Activated CD4-positive, alpha-beta T cell treated with anti-CD3 and anti-CD28 coated beads, Interleukin-2, amount 50 U/mL, for 16 hours (primary cell): Measurements from ENCODE around the gene OVOL1.
A peak's percentile ranks its signal among the peaks of the same experiment; 100 is the strongest.
"Not testable (repeated sequence)": the region's sequence is repeated elsewhere in the genome, so short reads cannot be mapped to it uniquely, and the experiment has no call there.

ENCODE experiments used
- DNase-seq: peaks from one replicate; pipeline ENCODE4 v3.0.0-alpha.2; 2020

The OVOL1 gene

GRCh38 chr11:65786786-65787636 is at the start of gene OVOL1:
Gene OVOL1, plus strand, starts transcription at chr11:65787063. Its CDS starts 311 bp downstream, at chr11:65787374.
- DNase-seq: no peak

- DNase-seq: no peak
These were observed 47.8 kb upstream of the OVOL1 start for GRCh38 chr11:65739022-65739421.

DNA sequence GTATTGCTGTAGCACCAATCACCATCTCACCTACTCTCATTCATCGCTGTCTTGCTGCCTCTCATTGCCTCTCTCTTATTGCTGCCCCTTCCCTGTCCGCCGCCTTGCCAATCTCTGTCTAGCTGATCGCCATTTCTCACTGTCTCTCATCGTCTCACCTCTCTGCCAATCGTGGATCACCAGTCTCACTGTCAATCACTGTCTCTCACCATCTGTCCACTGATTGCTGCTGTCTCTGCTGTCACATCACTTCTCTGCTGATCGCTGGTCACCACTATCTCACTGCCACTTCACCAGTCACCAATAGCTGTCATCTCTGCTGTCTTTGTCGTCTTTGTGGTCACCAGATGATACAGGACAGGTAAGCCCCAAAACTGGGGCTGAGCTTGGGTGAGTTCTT is 45.7 kb upstream of the OVOL1 start:
- DNase-seq: no peak

DNA sequence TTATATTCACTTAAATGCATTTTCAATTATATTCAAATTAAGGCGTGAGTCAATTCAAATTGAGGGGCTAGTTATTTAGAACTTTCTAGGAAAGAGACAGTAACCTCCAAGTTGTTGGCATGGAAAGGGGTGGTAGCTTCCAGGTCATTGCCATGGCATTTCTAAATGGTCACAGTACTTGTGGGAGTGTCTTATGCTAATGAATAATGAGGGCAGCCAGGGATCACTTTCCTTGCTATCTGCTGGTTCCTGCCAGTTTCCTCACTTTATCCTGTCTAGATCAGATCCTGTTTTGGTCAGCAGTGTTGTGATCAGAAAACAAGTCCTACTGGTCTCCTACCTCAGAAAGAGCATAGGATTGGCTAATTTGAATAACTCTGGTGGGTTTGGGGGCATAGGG is 44.5 kb upstream of the OVOL1 start:
- DNase-seq: no peak

- DNase-seq: no peak
These were observed 43.2 kb upstream of the OVOL1 start for GRCh38 chr11:65743681-65744025.

GRCh38 chr11:65744026-65744698 is 42.7 kb upstream of the OVOL1 start:
- no peak for DNase-seq

- no peak for DNase-seq
These were observed 42.2 kb upstream of the OVOL1 start for GRCh38 chr11:65744699-65745042.

DNA sequence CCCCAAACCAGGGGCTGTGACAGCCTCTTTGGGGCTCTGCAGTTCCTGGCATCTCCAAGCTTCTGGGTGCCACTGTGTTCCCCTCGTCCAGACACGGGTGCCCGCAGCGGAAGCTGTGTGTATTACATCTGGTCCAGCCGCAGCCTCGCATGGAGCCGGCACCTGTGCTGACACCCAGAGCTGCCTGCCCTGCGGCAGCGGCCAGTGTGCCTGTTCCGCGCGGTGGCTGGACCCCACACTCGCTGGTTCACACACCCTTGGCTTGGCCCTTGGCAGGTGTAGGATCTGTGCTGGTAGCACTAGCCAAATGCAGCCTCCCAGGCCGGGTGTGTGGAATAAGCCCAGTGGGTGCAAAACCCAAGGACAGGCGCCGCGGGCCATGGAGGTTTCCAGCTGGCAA is 41.8 kb upstream of the OVOL1 start:
- no peak for DNase-seq

- not testable (repeated sequence) for DNase-seq
These were observed 24.7 kb upstream of the OVOL1 start for GRCh38 chr11:65762169-65762568.

GRCh38 chr11:65762816-65763215 is 24.0 kb upstream of the OVOL1 start:
- not testable (repeated sequence) for DNase-seq

GRCh38 chr11:65764434-65764833 is 22.4 kb upstream of the OVOL1 start:
- DNase-seq: no peak

GRCh38 chr11:65766535-65766934 is 20.3 kb upstream of the OVOL1 start:
- peak; percentile 33 for DNase-seq

DNA sequence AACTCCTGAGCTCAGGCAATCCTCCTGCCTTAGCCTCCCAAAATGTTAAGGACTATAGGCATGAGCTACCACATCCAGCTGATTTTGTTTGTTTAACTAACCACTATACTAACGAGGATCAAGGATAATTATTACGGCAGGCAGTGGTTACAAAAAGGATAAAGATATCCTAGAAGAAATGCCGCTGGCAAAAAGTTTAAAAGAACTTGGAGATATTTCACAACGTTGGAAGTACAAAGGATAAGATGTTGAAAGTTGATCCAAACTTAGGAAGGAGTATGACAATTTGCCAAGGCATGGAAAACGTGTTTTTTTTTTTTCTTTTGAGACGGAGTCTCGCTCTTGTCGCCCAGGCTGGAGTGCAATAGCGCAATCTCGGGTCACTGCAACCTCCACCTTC is 19.5 kb upstream of the OVOL1 start:
- DNase-seq: no peak

DNA sequence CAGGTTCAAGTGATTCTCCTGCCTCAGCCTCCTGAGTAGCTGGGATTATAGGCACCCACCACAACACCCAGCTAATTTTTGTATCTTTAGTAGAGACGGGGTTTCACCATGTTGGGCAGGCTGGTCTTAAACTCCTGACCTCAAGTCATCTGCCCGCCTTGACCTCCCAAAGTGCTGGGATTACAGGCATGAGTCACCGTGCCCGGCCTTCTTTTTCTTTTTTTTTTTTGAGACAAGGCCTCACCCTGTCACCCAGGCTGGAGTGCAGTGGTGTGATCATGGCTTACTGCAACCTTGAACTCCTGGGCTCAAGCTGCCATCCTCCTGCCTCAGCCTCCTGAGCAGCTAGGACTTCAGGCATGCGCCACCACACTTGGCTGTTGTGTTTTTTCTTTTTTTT is 19.1 kb upstream of the OVOL1 start:
- not testable (repeated sequence) for DNase-seq

DNA sequence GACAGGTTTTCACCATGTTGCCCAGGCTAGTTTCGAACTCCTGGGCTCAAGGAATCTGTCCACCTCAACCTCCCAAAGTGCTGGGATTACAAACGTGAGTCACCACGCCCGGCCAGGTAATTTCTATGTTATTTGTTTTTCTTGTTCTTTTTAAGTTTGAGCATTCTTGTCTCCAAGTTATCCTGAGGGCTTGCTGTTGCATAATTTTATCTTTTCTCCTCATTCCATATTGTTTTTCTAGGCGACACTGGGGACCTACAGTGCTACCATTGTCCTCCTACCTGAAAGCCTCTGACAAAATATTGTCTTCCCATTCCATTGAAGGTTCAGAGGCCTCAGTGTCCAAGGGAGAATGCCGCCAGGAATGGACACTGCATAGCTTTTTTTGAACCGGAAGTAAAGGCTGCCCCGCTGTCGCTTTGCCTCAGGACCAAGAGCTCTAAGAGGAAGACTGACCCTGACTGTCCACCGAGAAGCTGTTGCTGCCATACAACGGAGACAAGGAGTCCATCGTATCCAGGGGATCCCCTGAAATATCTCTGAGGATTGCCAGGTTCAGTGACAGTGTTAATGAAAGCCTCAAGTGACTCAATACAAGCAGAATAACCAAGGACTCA is 15.8 kb upstream of the OVOL1 start:
- DNase-seq: no peak

GRCh38 chr11:65771589-65772112 is 15.2 kb upstream of the OVOL1 start:
- DNase-seq: no peak

GRCh38 chr11:65773784-65774411 is 13.0 kb upstream of the OVOL1 start:
- no peak for DNase-seq

- DNase-seq: no peak
These were observed 12.1 kb upstream of the OVOL1 start for GRCh38 chr11:65774525-65775306.

DNA sequence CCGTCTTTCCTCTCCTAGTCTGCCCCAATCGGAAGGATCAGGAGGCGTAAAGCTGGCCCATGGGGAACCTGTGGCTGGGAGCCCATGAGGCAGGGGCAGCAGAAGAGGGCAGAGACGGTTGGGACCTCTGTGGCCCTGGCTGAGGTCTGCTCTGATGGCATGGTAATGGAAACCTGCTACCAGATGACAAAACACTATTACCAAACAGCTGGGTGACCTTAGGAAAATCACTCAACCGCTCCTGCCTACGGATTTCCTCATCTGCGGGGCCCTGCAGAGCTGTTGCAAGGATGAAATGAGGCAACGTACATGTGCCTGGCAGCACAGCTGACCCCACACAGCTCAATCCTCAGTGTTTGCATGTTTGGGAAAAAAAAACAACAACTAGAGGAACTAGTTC is 10.7 kb upstream of the OVOL1 start:
- DNase-seq: no peak

DNA sequence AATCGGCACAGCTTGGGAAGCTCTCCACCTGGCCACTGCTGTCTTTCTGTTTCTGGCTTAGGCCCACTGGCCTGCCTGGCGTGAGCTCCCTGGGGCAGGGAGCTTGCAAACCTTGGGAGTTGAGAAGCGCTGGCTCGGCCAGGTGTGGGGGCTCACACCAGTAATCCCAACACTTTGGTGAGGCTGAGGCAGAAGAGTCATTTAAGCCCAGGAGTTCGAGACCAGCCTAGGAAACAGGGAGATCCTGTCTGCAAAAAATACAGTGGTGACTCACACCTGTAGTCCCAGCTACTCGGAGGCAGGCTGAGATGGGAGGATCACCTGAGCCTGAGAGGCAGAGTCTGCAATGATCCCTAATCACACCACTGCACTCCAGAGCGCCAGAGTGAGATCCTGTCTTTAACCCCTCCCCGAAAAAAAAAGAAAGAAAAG is 10.1 kb upstream of the OVOL1 start:
- no peak for DNase-seq

DNA sequence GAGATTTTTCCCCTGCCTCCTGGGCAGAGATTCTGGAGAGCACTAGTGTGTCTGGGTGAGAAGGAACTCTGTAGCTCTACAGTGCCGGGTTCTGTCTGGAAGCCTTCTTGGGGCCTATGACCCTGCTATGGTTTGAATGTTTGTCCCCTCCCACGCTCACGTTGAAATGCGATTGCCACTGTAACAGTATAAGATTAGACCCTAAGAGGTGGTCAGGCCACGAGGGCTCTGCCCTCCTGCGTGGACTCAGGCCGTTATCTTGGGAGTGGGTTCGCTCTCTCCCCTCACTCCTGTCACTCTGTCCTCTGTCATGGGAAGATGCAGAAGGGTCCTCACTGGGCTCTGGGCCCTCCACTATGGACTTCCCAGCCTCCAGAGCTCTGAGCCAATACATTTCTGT is 9.6 kb upstream of the OVOL1 start:
- no peak for DNase-seq

DNA sequence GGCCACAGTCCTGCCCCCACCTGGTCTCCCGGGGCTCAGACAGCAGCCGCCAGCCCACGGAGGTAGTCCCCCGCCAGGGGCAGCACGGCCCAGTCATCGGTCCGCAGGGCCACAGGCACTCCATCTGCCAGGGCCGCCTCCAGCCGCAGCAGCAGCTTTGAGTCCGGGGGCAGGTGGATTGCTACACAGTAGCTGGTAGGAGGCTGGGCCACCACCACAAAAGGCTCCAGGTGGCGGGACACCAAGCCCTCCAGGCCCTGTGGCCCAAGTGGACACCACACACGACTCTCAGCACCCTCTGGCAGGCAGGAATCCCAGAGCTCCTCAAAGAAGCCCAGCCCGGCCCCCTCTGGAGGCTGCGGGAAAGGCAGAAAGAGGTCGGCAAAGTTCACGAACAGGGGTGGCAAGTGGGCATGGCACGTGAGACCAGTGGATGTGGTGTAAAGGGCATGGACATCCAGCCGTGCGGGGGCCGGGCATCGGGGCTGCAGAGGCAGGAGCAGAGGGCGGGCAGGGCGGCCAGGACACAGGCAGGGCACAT is 9.0 kb upstream of the OVOL1 start:
- DNase-seq: no peak
